GM12878 (cell line): Measurements from ENCODE around the gene COX4I2. TPM values are rescaled to one million over a fixed set of nuclear protein-coding genes. Genes with fewer than 3 reads are reported as not detected.

Experiments
- ATAC-seq: fragments of 200-7000 bp; cut with Tn5 transposase; 3 replicates; pipeline ENCODE4 v1.9.1; 2020; ENCODE audit warnings: mild to moderate bottlenecking, moderate library complexity
- BruUV-seq: library from RNA; stranded (reverse); fragments of 400-500 nt; replicated peaks from 2 replicates; lab custom pipeline; 2021; lab: Mats Ljungman, UMichigan
- CTCF ChIA-PET: fragments of 300-600 bp; sonication (Branson Sonifier 250); formaldehyde crosslinking; extraction: SDS; loops from one replicate; lab custom pipeline; 2021; ENCODE audit warnings: inconsistent platforms; lab: Yijun Ruan, JAX
- POLR2A ChIA-PET: fragments of 350-600 bp; formaldehyde crosslinking; extraction: SDS; loops from one replicate; lab custom pipeline; 2021; ENCODE audit warnings: inconsistent platforms; lab: Charles Lee
- RAD21 ChIA-PET: fragments of 300-600 bp; sonication (Branson Sonifier 250); formaldehyde crosslinking; loops from one replicate; lab custom pipeline; 2023; ENCODE audit warnings: antibody characterized with exemption; ENCODE audit not compliant: unreplicated experiment; lab: Charles Lee
- SMC1A ChIA-PET: fragments of 300-600 bp; sonication (Branson Sonifier 250); formaldehyde crosslinking; loops from one replicate; lab custom pipeline; 2023; ENCODE audit not compliant: unreplicated experiment, uncharacterized antibody; lab: Charles Lee
- DNase-seq: peaks from one replicate; pipeline ENCODE4 v3.0.0-alpha.2; 2011; ENCODE audit warnings: low read depth, low spot score
- FAIRE-seq: peaks from 3 replicates; lab custom pipeline; 2011; peaks lifted over from hg19 to GRCh38; lab: Jason Lieb, UNC
- H2AFZ ChIP-seq: 2 replicates; pipeline ENCODE4 v1.6.0; 2011; ENCODE audit warnings: low read depth, low read length, control low read depth; ENCODE audit not compliant: control insufficient read depth
- H3K27ac ChIP-seq: 2 replicates; pipeline ENCODE4 v1.5.1; 2011; ENCODE audit warnings: control low read depth; ENCODE audit not compliant: control insufficient read depth, insufficient read depth
- H3K27me3 ChIP-seq, 2 experiments: replicated peaks in 1 of 2; 2 replicates each; pipeline versions ENCODE4 v1.6.0 to v1.6.1; 2011; ENCODE audit warnings: low read length in 1 of 2; ENCODE audit not compliant: control insufficient read depth in 2 of 2, insufficient read depth in 2 of 2
- H3K36me3 ChIP-seq, 2 experiments: 2 replicates each; pipeline ENCODE4 v1.5.1; 2011; ENCODE audit warnings: low read length in 1 of 2; ENCODE audit not compliant: control insufficient read depth in 2 of 2, insufficient read depth in 2 of 2
- H3K4me1 ChIP-seq: 2 replicates; pipeline ENCODE4 v1.6.1; 2011; ENCODE audit warnings: mild to moderate bottlenecking, low read length, moderate library complexity, mixed read lengths; ENCODE audit not compliant: control insufficient read depth, insufficient read depth
- H3K4me2 ChIP-seq: 2 replicates; pipeline ENCODE4 v1.6.0; 2011; ENCODE audit warnings: control low read depth; ENCODE audit not compliant: control insufficient read depth, insufficient read depth
- H3K4me3 ChIP-seq: fragments of 200-600 bp; sonication (generic); 2 replicates; pipeline ENCODE4 v1.5.1; 2016
- H3K79me2 ChIP-seq: 2 replicates; pipeline ENCODE4 v1.6.0; 2011; ENCODE audit warnings: low read length; ENCODE audit not compliant: control insufficient read depth, insufficient read depth
- H3K9ac ChIP-seq: 2 replicates; pipeline ENCODE4 v1.8.0; 2011; ENCODE audit warnings: low read length, control low read depth, mixed read lengths; ENCODE audit not compliant: control insufficient read depth, insufficient read depth
- H3K9me3 ChIP-seq: replicated peaks from 3 replicates; pipeline ENCODE4 v1.5.1; 2011; ENCODE audit warnings: mild to moderate bottlenecking, low read length; ENCODE audit not compliant: control insufficient read depth, insufficient read depth
- H4K20me1 ChIP-seq: 2 replicates; pipeline ENCODE4 v1.6.0; 2011; ENCODE audit not compliant: control insufficient read depth, insufficient read depth
- CEBPZ ChIP-seq: fragments of 150-350 bp; IDR thresholded peaks from 2 replicates; pipeline ENCODE4 v1.6.1; 2016; ENCODE audit warnings: low read depth, low read length
- E4F1 ChIP-seq: fragments of 450-650 bp; IDR thresholded peaks from 2 replicates; pipeline ENCODE4 v1.6.1; 2018; ENCODE audit warnings: borderline replicate concordance, mild to moderate bottlenecking; ENCODE audit not compliant: partially characterized antibody
- EED ChIP-seq: sonication (generic); IDR thresholded peaks from 2 replicates; pipeline ENCODE4 v1.6.1; 2016; ENCODE audit warnings: antibody characterized with exemption, low read depth
- ETV6 ChIP-seq, 2 experiments: fragments of 450-650 bp in 1 of 2; IDR thresholded peaks in 1 of 2; conservative IDR thresholded peaks in 1 of 2; 2 replicates each; pipeline ENCODE4 v1.6.1; 2014; ENCODE audit warnings: antibody characterized with exemption in 1 of 2, borderline replicate concordance in 1 of 2, low read depth in 1 of 2, mild to moderate bottlenecking in 1 of 2, moderate library complexity in 1 of 2
- EZH2 ChIP-seq: IDR thresholded peaks from 2 replicates; pipeline ENCODE4 v1.6.1; 2012; ENCODE audit warnings: low read depth, mild to moderate bottlenecking, control low read depth, inconsistent platforms, low read length, borderline replicate concordance; ENCODE audit not compliant: control insufficient read depth
- HDAC2 ChIP-seq: fragments of 200-600 bp; sonication (generic); IDR thresholded peaks from 2 replicates; pipeline ENCODE4 v1.6.1; 2017
- HDGF ChIP-seq: fragments of 450-650 bp; IDR thresholded peaks from 2 replicates; pipeline ENCODE4 v1.6.1; 2016; ENCODE audit warnings: antibody characterized with exemption
- HSF1 ChIP-seq: fragments of 150-350 bp; IDR thresholded peaks from 2 replicates; pipeline ENCODE4 v1.6.1; 2014; ENCODE audit warnings: mild to moderate bottlenecking, low read depth, low read length
- JUNB ChIP-seq: IDR thresholded peaks from 2 replicates; pipeline ENCODE4 v1.6.1; 2016; ENCODE audit warnings: antibody characterized with exemption, mild to moderate bottlenecking
- NFXL1 ChIP-seq: fragments of 450-650 bp; IDR thresholded peaks from 2 replicates; pipeline ENCODE4 v1.6.1; 2017; ENCODE audit warnings: antibody characterized with exemption, mild to moderate bottlenecking, borderline replicate concordance
- NR2F1 ChIP-seq: fragments of 450-650 bp; conservative IDR thresholded peaks from 2 replicates; pipeline ENCODE4 v1.6.1; 2017; ENCODE audit warnings: mild to moderate bottlenecking
- RAD51 ChIP-seq: fragments of 450-650 bp; IDR thresholded peaks from 2 replicates; pipeline ENCODE4 v1.6.1; 2016; ENCODE audit warnings: moderate library complexity, mild to moderate bottlenecking, inconsistent platforms
- SREBF2 ChIP-seq: IDR thresholded peaks from 2 replicates; pipeline ENCODE4 v1.6.1; 2012; ENCODE audit warnings: mild to moderate bottlenecking, low read length
- TCF3 ChIP-seq: IDR thresholded peaks from 2 replicates; pipeline ENCODE4 v1.6.1; 2012; ENCODE audit warnings: low read depth, mild to moderate bottlenecking, low read length, borderline replicate concordance; ENCODE audit not compliant: insufficient read depth
- ZNF622 ChIP-seq: fragments of 450-650 bp; IDR thresholded peaks from 2 replicates; pipeline ENCODE4 v1.6.1; 2017; ENCODE audit warnings: mild to moderate bottlenecking, inconsistent platforms
- WGBS: methylation state at CpG from one replicate; pipeline ENCODE4 v1.1.6; 2016; ENCODE audit warnings: low lambda C conversion rate; ENCODE audit not compliant: insufficient replicate concordance, insufficient coverage; ENCODE audit errors: missing lambda C conversion rate; 5-methylcytosine and 5-hydroxymethylcytosine counted together
- in situ Hi-C: fragments of 300-500 bp; cut with MboI; formaldehyde crosslinking; loops from 9 replicates; pipeline ENCODE4 v1.14.3; 2018; ENCODE audit warnings: mixed read lengths
- intact Hi-C: fragments of 100-400 bp; cut with micrococcal nuclease; formaldehyde crosslinking; loops from one replicate; pipeline ENCODE4 v1.14.2; 2022; ENCODE audit not compliant: unreplicated experiment
- polyA plus RNA-seq, 11 experiments: library from polyadenylated mRNA; depleted of rRNA in 4 of 11; unstranded in 6 of 11; stranded (reverse) in 5 of 11; fragments of >200 nt; fragmentation: Nextera tagmentation in 4 of 11; fragmentation: Illumina TruSeq in 1 of 11; extraction: Ambion mirVana in 4 of 11; extraction: Trizol in 1 of 11; gene quantifications; 1 replicate in 1 of 11; 2 replicates in 10 of 11; pipeline versions ENCODE4 v1.2.1 to v1.2.3, GENCODE V29; 2011 to 2016; ENCODE audit warnings: inconsistent platforms in 2 of 11, missing spikeins in 2 of 11, low read depth in 1 of 11
- total RNA-seq, 4 experiments: library from RNA; depleted of rRNA in 3 of 4; stranded (reverse); fragments of >200 nt in 3 of 4; fragmentation: Illumina TruSeq in 1 of 4; extraction: Trizol in 1 of 4; gene quantifications; 2 replicates each; pipeline versions ENCODE4 v1.2.1 to v1.2.3, GENCODE V29; 2013 to 2021

Gene COX4I2
- total and polyA plus RNA-seq, 10 of the 15 experiments (the other 5 are each of a cell fraction or from before 2014, with no cell fraction given) = not detected

- H3K9me3 ChIP-seq = no peaks in the 10 kb centered on the region
- H3K36me3 ChIP-seq = no peaks in the 10 kb centered on the region
- ChIA-PET POLR2A (interaction anchor here (0.7 kb wide), 1 partner anchor 570 kb away, joined by 3 read pairs; no protein-coding TSS in a partner anchor), CTCF (interaction anchor here (0.6 to 1.3 kb wide), 2 partner anchors 8 to 10 kb away, joined by 3 read pairs; no protein-coding TSS in a partner anchor), SMC1A (interaction anchor here (1.7 kb wide), 1 partner anchor 9 kb away, joined by 5 read pairs; no protein-coding TSS in a partner anchor), RAD21 (interaction anchor here (0.8 to 1.3 kb wide), 2 partner anchors 8 to 71 kb away, joined by 3 read pairs; no protein-coding TSS in a partner anchor)
- H4K20me1 ChIP-seq = no peaks in the 10 kb centered on the region
- intact Hi-C loops (no loop called here), in situ Hi-C loops (no loop called here)
- FAIRE-seq = no peak
- H3K9ac ChIP-seq = no peak overlapping the region
- ATAC-seq = no peak
- no peak overlapping the region for H3K4me3 ChIP-seq
- no peaks in the 10 kb centered on the region for H3K4me1 ChIP-seq
- H3K4me2 ChIP-seq = no peak overlapping the region
- TF ChIP-seq ZNF622 (no peak), E4F1 (no peak), EZH2 (no peak), SREBF2 (no peak), NFXL1 (no peak), HDGF (no peak), TCF3 (no peak), HSF1 (no peak), HDAC2 (no peak), CEBPZ (no peak), ETV6 (conservative IDR thresholded peaks at IDR 0.05 in 1 of 2, IDR thresholded peaks at IDR 0.05 in 1 of 2; ENCODE audit: borderline replicate concordance in 1 of 2, low read depth in 1 of 2) (no peak), EED (no peak), JUNB (no peak), RAD51 (no peak), NR2F1 (no peak)
- H3K27ac ChIP-seq = no peak overlapping the region
- no TSS peak for BruUV-seq
- no peak overlapping the region for H2AFZ ChIP-seq
- no peaks in the 10 kb centered on the region for H3K79me2 ChIP-seq
- no peak for DNase-seq
- no peaks in the 10 kb centered on the region for H3K27me3 ChIP-seq
- 14% methylated on average over 5 of the region's 5 CpGs for WGBS
Measured at GRCh38 chr20:31652917-31653396, 15.2 kb downstream of the COX4I2 start.
